Measurements from ENCODE around the gene ARAP2. TPM values are rescaled to one million over a fixed set of nuclear protein-coding genes. Genes with fewer than 3 reads are reported as not detected.

The ARAP2 gene
- total RNA-seq, 3 donors from 2014 or later: 21.3 to 71.4 (median 23.2) TPM

DNA sequence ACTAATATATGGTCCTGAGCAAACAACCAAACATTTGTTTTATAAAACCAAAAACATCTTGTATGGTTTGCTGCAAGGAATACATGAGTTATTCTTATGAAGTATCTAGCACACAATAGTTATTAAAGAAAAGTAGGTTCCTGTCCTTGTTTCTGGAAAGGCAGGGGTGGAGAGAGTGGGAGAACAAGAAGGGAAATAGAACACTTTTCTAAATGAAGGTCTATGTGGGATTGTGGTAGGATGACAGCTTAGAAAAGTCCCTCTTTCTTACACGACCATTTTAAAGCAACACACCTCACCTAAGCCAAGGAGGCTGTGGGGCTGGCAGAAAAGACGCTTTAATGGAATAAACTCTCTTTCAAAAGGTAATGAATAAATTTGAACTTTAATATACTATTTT is 164.6 kb downstream of the ARAP2 start:
- H3K4me3 ChIP-seq: no peak overlapping the region
- intact Hi-C loops (cut with DNase I; ENCODE audit: low total_unique reads): no loop called here
- H3K27ac ChIP-seq: no peak overlapping the region
- DNase-seq (ENCODE audit: low spot score in 2 of 2): no peak
- H3K4me1 ChIP-seq: no peaks in the 10 kb centered on the region
- TF ChIP-seq POLR2AphosphoS5 (IDR thresholded peaks at IDR 0.05): no peak
- no peak for TF ChIP-seq CTCF (IDR thresholded peaks at IDR 0.05)
- TF ChIP-seq POLR2A (IDR thresholded peaks at IDR 0.05): no peak
- H3K9me3 ChIP-seq: no peaks in the 10 kb centered on the region
- H3K27me3 ChIP-seq: no peaks in the 10 kb centered on the region
- no peaks in the 10 kb centered on the region for H3K36me3 ChIP-seq

DNA sequence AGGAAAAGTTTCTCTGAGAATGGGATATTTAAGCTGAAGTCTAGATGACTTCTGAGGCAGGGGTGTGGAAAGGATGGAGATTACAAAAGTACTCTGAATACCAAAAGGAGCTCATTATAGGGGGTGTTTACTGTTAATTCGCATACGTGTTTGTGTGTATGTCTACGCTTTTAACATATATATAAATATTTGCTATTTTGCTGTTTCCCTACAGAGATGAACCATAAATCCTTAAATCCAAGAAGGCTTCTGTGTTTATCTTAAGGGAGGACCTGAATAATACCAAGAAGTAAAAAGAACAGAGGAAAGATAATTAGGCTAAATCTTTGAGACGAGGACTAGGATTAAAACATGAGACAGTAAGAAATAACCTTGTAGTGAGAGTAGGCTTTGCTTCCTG is 166.0 kb downstream of the ARAP2 start:
- Histone ChIP-seq H3K9me3 (no peaks in the 10 kb centered on the region), H3K4me3 (no peak overlapping the region), H3K36me3 (no peaks in the 10 kb centered on the region), H3K4me1 (no peaks in the 10 kb centered on the region), H3K27ac (no peak overlapping the region), H3K27me3 (no peaks in the 10 kb centered on the region)
- intact Hi-C loops (cut with DNase I; ENCODE audit: low total_unique reads): no loop called here
- DNase-seq (ENCODE audit: low spot score in 2 of 2): no peak
- no peak for TF ChIP-seq POLR2A (IDR thresholded peaks at IDR 0.05)

GRCh38 chr4:36072529-36072928 is 171.8 kb downstream of the ARAP2 start:
- no peak for TF ChIP-seq POLR2AphosphoS5 (IDR thresholded peaks at IDR 0.05)
- no peak for TF ChIP-seq POLR2A (IDR thresholded peaks at IDR 0.05)
- no peak for TF ChIP-seq CTCF (IDR thresholded peaks at IDR 0.05)
- DNase-seq (ENCODE audit: low spot score in 2 of 2): no peak
- Histone ChIP-seq H3K27ac (no peak overlapping the region), H3K4me1 (no peaks in the 10 kb centered on the region), H3K4me3 (no peak overlapping the region), H3K9me3 (no peaks in the 10 kb centered on the region), H3K27me3 (no peaks in the 10 kb centered on the region), H3K36me3 (no peaks in the 10 kb centered on the region)
- intact Hi-C loops (cut with DNase I; ENCODE audit: low total_unique reads): no loop called here

DNA sequence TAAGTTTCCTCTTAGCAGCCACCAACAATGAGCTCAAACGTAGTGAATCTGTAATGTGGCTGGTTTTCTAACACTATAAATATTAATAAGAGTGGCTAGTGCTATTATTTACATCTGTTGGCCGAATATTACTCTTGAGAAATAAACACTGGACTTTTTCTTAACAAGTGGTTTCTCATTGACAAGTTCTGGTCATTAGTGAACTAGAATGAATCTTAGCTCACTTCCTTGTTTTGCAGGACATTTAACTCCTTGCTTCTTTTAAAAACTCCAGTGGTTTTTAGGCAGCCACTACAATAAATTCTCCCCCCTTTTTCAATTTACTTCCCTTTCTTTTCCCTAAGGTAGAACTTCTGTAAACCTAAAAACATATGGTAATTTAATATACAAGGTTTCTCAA is 177.2 kb downstream of the ARAP2 start:
- Histone ChIP-seq H3K9me3 (no peaks in the 10 kb centered on the region), H3K4me3 (no peak overlapping the region), H3K27me3 (no peaks in the 10 kb centered on the region), H3K36me3 (no peaks in the 10 kb centered on the region), H3K4me1 (no peaks in the 10 kb centered on the region), H3K27ac (no peak overlapping the region)
- intact Hi-C loops (cut with DNase I; ENCODE audit: low total_unique reads): no loop called here
- DNase-seq (ENCODE audit: low spot score in 2 of 2): no peak
- TF ChIP-seq POLR2A (IDR thresholded peaks at IDR 0.05) (no peak), POLR2AphosphoS5 (IDR thresholded peaks at IDR 0.05) (no peak), CTCF (IDR thresholded peaks at IDR 0.05) (no peak)

DNA sequence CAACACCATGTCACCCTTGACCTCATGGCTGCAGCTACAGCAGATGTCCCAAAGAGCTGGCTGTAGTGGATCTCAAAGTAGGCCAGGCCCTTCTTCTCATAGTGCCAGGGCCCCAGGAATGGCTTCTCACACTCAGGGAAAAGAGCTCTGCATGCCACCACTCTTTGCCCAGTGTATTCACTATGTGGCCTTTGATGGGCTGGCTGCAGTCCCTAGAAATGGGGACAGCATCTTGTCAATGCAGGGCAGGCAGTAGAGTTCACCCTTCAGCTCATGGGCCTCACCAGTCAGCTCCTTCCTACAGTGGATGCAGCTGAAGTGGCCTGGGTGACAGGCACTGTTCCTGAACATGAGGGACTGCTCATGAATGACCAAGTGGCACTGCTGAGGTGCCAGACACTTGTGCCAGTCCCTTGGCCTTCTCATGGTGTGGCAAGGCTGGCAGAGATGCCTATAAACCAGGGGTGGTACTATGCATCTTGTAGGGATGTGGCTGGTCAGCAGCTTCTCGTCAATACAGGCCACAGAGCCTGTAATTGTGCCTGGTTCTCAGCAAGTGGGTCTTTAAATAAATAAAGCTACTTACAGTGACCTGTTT is 178.9 kb downstream of the ARAP2 start:
- TF ChIP-seq CTCF (IDR thresholded peaks at IDR 0.05): no peak
- TF ChIP-seq POLR2AphosphoS5 (IDR thresholded peaks at IDR 0.05): no peak
- no peak for TF ChIP-seq POLR2A (IDR thresholded peaks at IDR 0.05)
- intact Hi-C loops (cut with DNase I; ENCODE audit: low total_unique reads): no loop called here

DNA sequence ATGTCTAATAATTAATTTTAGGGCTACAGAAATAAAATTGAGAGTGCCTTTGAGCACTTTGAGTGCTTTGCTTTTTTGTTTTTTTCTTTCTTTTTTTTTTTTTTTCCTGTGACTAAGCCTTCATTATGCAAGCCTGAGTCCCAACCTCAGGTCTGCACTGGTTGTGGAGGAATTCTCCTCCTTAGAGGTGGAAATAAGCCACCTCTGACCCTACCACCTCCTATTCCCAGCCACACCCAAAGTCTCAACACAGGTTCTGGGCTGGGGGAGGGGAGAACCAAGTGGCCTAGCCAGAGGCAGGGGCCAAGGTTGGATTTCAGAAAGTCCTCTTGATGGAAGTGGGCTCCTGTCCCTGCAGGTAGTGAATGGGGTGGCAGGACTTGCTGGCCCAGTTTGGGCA is 180.2 kb downstream of the ARAP2 start:
- intact Hi-C loops (cut with DNase I; ENCODE audit: low total_unique reads): no loop called here
- Histone ChIP-seq H3K36me3 (no peaks in the 10 kb centered on the region), H3K27ac (no peak overlapping the region), H3K9me3 (no peaks in the 10 kb centered on the region), H3K4me3 (no peak overlapping the region), H3K4me1 (no peaks in the 10 kb centered on the region), H3K27me3 (no peaks in the 10 kb centered on the region)
- no peak for DNase-seq (ENCODE audit: low spot score in 2 of 2)
- no peak for TF ChIP-seq POLR2A (IDR thresholded peaks at IDR 0.05)
- no peak for TF ChIP-seq CTCF (IDR thresholded peaks at IDR 0.05)
- no peak for TF ChIP-seq POLR2AphosphoS5 (IDR thresholded peaks at IDR 0.05)

More for the DNA sequence above, 178.9 kb downstream of the ARAP2 start:
- Histone ChIP-seq H3K4me1 (no peaks in the 10 kb centered on the region), H3K27me3 (no peaks in the 10 kb centered on the region), H3K4me3 (no peak overlapping the region), H3K27ac (no peak overlapping the region), H3K9me3 (no peaks in the 10 kb centered on the region), H3K36me3 (no peaks in the 10 kb centered on the region)
- DNase-seq (ENCODE audit: low spot score in 2 of 2): no peak
